GM12878 (cell line): Measurements from ENCODE around the gene SMARCC1. TPM values are rescaled to one million over a fixed set of nuclear protein-coding genes. Genes with fewer than 3 reads are reported as not detected.

Source experiments
- ATAC-seq: fragments of 200-7000 bp; cut with Tn5 transposase; 3 replicates; pipeline ENCODE4 v1.9.1; 2020; ENCODE audit warnings: mild to moderate bottlenecking, moderate library complexity
- BruUV-seq: library from RNA; stranded (reverse); fragments of 400-500 nt; replicated peaks from 2 replicates; lab custom pipeline; 2021; lab: Mats Ljungman, UMichigan
- CTCF ChIA-PET: fragments of 300-600 bp; sonication (Branson Sonifier 250); formaldehyde crosslinking; extraction: SDS; loops from one replicate; lab custom pipeline; 2021; ENCODE audit warnings: inconsistent platforms; lab: Yijun Ruan, JAX
- POLR2A ChIA-PET: fragments of 350-600 bp; formaldehyde crosslinking; extraction: SDS; loops from one replicate; lab custom pipeline; 2021; ENCODE audit warnings: inconsistent platforms; lab: Charles Lee
- RAD21 ChIA-PET: fragments of 300-600 bp; sonication (Branson Sonifier 250); formaldehyde crosslinking; loops from one replicate; lab custom pipeline; 2023; ENCODE audit warnings: antibody characterized with exemption; ENCODE audit not compliant: unreplicated experiment; lab: Charles Lee
- SMC1A ChIA-PET: fragments of 300-600 bp; sonication (Branson Sonifier 250); formaldehyde crosslinking; loops from one replicate; lab custom pipeline; 2023; ENCODE audit not compliant: unreplicated experiment, uncharacterized antibody; lab: Charles Lee
- DNase-seq: peaks from one replicate; pipeline ENCODE4 v3.0.0-alpha.2; 2011; ENCODE audit warnings: low read depth, low spot score
- FAIRE-seq: peaks from 3 replicates; lab custom pipeline; 2011; peaks lifted over from hg19 to GRCh38; lab: Jason Lieb, UNC
- H2AFZ ChIP-seq: 2 replicates; pipeline ENCODE4 v1.6.0; 2011; ENCODE audit warnings: low read depth, low read length, control low read depth; ENCODE audit not compliant: control insufficient read depth
- H3K27ac ChIP-seq: 2 replicates; pipeline ENCODE4 v1.5.1; 2011; ENCODE audit warnings: control low read depth; ENCODE audit not compliant: control insufficient read depth, insufficient read depth
- H3K27me3 ChIP-seq, 2 experiments: replicated peaks in 1 of 2; 2 replicates each; pipeline versions ENCODE4 v1.6.0 to v1.6.1; 2011; ENCODE audit warnings: low read length in 1 of 2; ENCODE audit not compliant: control insufficient read depth in 2 of 2, insufficient read depth in 2 of 2
- H3K36me3 ChIP-seq, 2 experiments: 2 replicates each; pipeline ENCODE4 v1.5.1; 2011; ENCODE audit warnings: low read length in 1 of 2; ENCODE audit not compliant: control insufficient read depth in 2 of 2, insufficient read depth in 2 of 2
- H3K4me1 ChIP-seq: 2 replicates; pipeline ENCODE4 v1.6.1; 2011; ENCODE audit warnings: mild to moderate bottlenecking, low read length, moderate library complexity, mixed read lengths; ENCODE audit not compliant: control insufficient read depth, insufficient read depth
- H3K4me2 ChIP-seq: 2 replicates; pipeline ENCODE4 v1.6.0; 2011; ENCODE audit warnings: control low read depth; ENCODE audit not compliant: control insufficient read depth, insufficient read depth
- H3K4me3 ChIP-seq: fragments of 200-600 bp; sonication (generic); 2 replicates; pipeline ENCODE4 v1.5.1; 2016
- H3K79me2 ChIP-seq: 2 replicates; pipeline ENCODE4 v1.6.0; 2011; ENCODE audit warnings: low read length; ENCODE audit not compliant: control insufficient read depth, insufficient read depth
- H3K9ac ChIP-seq: 2 replicates; pipeline ENCODE4 v1.8.0; 2011; ENCODE audit warnings: low read length, control low read depth, mixed read lengths; ENCODE audit not compliant: control insufficient read depth, insufficient read depth
- H3K9me3 ChIP-seq: replicated peaks from 3 replicates; pipeline ENCODE4 v1.5.1; 2011; ENCODE audit warnings: mild to moderate bottlenecking, low read length; ENCODE audit not compliant: control insufficient read depth, insufficient read depth
- H4K20me1 ChIP-seq: 2 replicates; pipeline ENCODE4 v1.6.0; 2011; ENCODE audit not compliant: control insufficient read depth, insufficient read depth
- BCL11A ChIP-seq: IDR thresholded peaks from 2 replicates; pipeline ENCODE4 v1.6.1; 2011; ENCODE audit warnings: low read depth, low read length
- CBFB ChIP-seq: IDR thresholded peaks from 2 replicates; pipeline ENCODE4 v1.6.1; 2016; ENCODE audit warnings: antibody characterized with exemption, low read depth
- CEBPZ ChIP-seq: fragments of 150-350 bp; IDR thresholded peaks from 2 replicates; pipeline ENCODE4 v1.6.1; 2016; ENCODE audit warnings: low read depth, low read length
- FOXM1 ChIP-seq: IDR thresholded peaks from 2 replicates; pipeline ENCODE4 v1.6.1; 2012; ENCODE audit warnings: low read depth, mild to moderate bottlenecking, inconsistent platforms, low read length, moderate library complexity
- HSF1 ChIP-seq: fragments of 150-350 bp; IDR thresholded peaks from 2 replicates; pipeline ENCODE4 v1.6.1; 2014; ENCODE audit warnings: mild to moderate bottlenecking, low read depth, low read length
- JUNB ChIP-seq: IDR thresholded peaks from 2 replicates; pipeline ENCODE4 v1.6.1; 2016; ENCODE audit warnings: antibody characterized with exemption, mild to moderate bottlenecking
- MYB ChIP-seq: fragments of 150-350 bp; IDR thresholded peaks from 2 replicates; pipeline ENCODE4 v1.6.1; 2014; ENCODE audit warnings: mild to moderate bottlenecking, low read depth, low read length, borderline replicate concordance
- MYC ChIP-seq: IDR thresholded peaks from 2 replicates; pipeline ENCODE4 v1.6.1; 2011; ENCODE audit warnings: mild to moderate bottlenecking, low read length, moderate library complexity, inconsistent platforms; ENCODE audit not compliant: insufficient read depth, insufficient replicate concordance, insufficient read length, severe bottlenecking
- NR2C2 ChIP-seq: IDR thresholded peaks from 2 replicates; pipeline ENCODE4 v1.6.1; 2011; ENCODE audit warnings: borderline replicate concordance, low read depth; ENCODE audit not compliant: control insufficient read depth, insufficient read length
- PAX8 ChIP-seq: fragments of 450-650 bp; IDR thresholded peaks from 2 replicates; pipeline ENCODE4 v1.6.1; 2017; ENCODE audit warnings: mild to moderate bottlenecking, moderate library complexity
- WRNIP1 ChIP-seq: IDR thresholded peaks from 2 replicates; pipeline ENCODE4 v1.6.1; 2011; ENCODE audit warnings: low read depth, low read length, improper control_type of control experiment, borderline replicate concordance
- YY1 ChIP-seq: IDR thresholded peaks from 2 replicates; pipeline ENCODE4 v1.6.1; 2011; ENCODE audit warnings: low read depth, mild to moderate bottlenecking, low read length
- WGBS: methylation state at CpG from one replicate; pipeline ENCODE4 v1.1.6; 2016; ENCODE audit warnings: low lambda C conversion rate; ENCODE audit not compliant: insufficient replicate concordance, insufficient coverage; ENCODE audit errors: missing lambda C conversion rate; 5-methylcytosine and 5-hydroxymethylcytosine counted together
- in situ Hi-C: fragments of 300-500 bp; cut with MboI; formaldehyde crosslinking; loops from 9 replicates; pipeline ENCODE4 v1.14.3; 2018; ENCODE audit warnings: mixed read lengths
- intact Hi-C: fragments of 100-400 bp; cut with micrococcal nuclease; formaldehyde crosslinking; loops from one replicate; pipeline ENCODE4 v1.14.2; 2022; ENCODE audit not compliant: unreplicated experiment
- polyA plus RNA-seq, 11 experiments: library from polyadenylated mRNA; depleted of rRNA in 4 of 11; unstranded in 6 of 11; stranded (reverse) in 5 of 11; fragments of >200 nt; fragmentation: Nextera tagmentation in 4 of 11; fragmentation: Illumina TruSeq in 1 of 11; extraction: Ambion mirVana in 4 of 11; extraction: Trizol in 1 of 11; gene quantifications; 1 replicate in 1 of 11; 2 replicates in 10 of 11; pipeline versions ENCODE4 v1.2.1 to v1.2.3, GENCODE V29; 2011 to 2016; ENCODE audit warnings: inconsistent platforms in 2 of 11, missing spikeins in 2 of 11, low read depth in 1 of 11
- total RNA-seq, 4 experiments: library from RNA; depleted of rRNA in 3 of 4; stranded (reverse); fragments of >200 nt in 3 of 4; fragmentation: Illumina TruSeq in 1 of 4; extraction: Trizol in 1 of 4; gene quantifications; 2 replicates each; pipeline versions ENCODE4 v1.2.1 to v1.2.3, GENCODE V29; 2013 to 2021

SMARCC1 gene
- total and polyA plus RNA-seq, 10 of the 15 experiments (the other 5 are each of a cell fraction or from before 2014, with no cell fraction given), result 26.6 to 147 (median 57.1) TPM

- TF ChIP-seq PAX8, result no peak
- no peak for TF ChIP-seq MYB
Measured at GRCh38 chr3:47554335-47554734, 227.4 kb downstream of the SMARCC1 start (continued).

GRCh38 chr3:47553407-47553806 is 228.3 kb downstream of the SMARCC1 start:
- no peaks in the 10 kb centered on the region for H3K4me1 ChIP-seq
- intact Hi-C loops (no loop called here), in situ Hi-C loops (no loop called here)
- no peaks in the 10 kb centered on the region for H3K79me2 ChIP-seq
- no peaks in the 10 kb centered on the region for H3K27me3 ChIP-seq
- no peaks in the 10 kb centered on the region for H4K20me1 ChIP-seq
- WGBS, result 49% methylated on average over 7 of the region's 7 CpGs
- ChIA-PET SMC1A (no interaction called here), POLR2A (no interaction called here), CTCF (no interaction called here), RAD21 (no interaction called here)
- H3K9ac ChIP-seq, result no peak overlapping the region
- no peak for FAIRE-seq
- no peaks in the 10 kb centered on the region for H3K9me3 ChIP-seq
- ATAC-seq, result no peak
- H3K27ac ChIP-seq, result no peak overlapping the region
- H3K4me3 ChIP-seq, result no peak overlapping the region
- no TSS peak for BruUV-seq
- no peak overlapping the region for H2AFZ ChIP-seq
- TF ChIP-seq CBFB, result no peak
- TF ChIP-seq HSF1, result no peak
- TF ChIP-seq PAX8, result no peak
- TF ChIP-seq CEBPZ, result no peak
- no peak for TF ChIP-seq FOXM1
- no peak for TF ChIP-seq BCL11A
- no peak for TF ChIP-seq WRNIP1
- no peak for TF ChIP-seq JUNB
- TF ChIP-seq NR2C2, result no peak
- TF ChIP-seq YY1, result no peak
- no peak for TF ChIP-seq MYC
- no peaks in the 10 kb centered on the region for H3K36me3 ChIP-seq
- no peak for DNase-seq
- H3K4me2 ChIP-seq, result no peak overlapping the region
